Body of pancreas (tissue), 4 donors: ENCODE measurements around the gene FNDC3B.

Source experiments
- POLR2A ChIP-seq, 3 donors: fragments of 450-650 bp; IDR thresholded peaks; one replicate each; pipeline ENCODE4 v1.6.1; 2016; ENCODE audit warnings: antibody characterized with exemption in 3 of 3, mild to moderate bottlenecking in 2 of 3
- TF ChIP-seq, protein P1 (sequence below), 7 experiments: fragments of 450-650 bp in 4 of 7; fragments of 200-600 bp in 3 of 7; sonication (generic) in 3 of 7; IDR thresholded peaks; one replicate each; pipeline ENCODE4 v1.5.1; 2016 to 2019; ENCODE audit warnings: antibody characterized with exemption in 7 of 7

DNA sequence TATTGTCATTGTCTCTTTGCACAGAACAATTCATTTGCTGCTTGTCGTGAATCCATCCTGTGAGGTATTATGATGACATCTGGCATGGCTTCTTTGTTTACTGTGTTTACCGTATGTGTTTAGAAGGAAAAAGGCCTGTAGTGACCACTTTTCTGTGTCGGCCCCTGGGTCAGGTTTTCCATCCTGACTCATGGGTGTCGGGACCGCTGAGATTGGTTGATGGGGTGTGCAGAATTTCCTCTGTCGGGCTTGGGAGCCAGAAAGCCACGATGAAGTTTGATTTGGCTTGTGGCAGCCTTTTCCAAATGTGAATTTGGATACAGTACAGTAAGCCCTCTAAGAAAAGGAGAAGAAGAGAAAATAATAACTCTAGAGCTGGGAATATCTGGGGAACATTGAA is 113.5 kb downstream of the FNDC3B start:
- TF ChIP-seq, protein P1, sequence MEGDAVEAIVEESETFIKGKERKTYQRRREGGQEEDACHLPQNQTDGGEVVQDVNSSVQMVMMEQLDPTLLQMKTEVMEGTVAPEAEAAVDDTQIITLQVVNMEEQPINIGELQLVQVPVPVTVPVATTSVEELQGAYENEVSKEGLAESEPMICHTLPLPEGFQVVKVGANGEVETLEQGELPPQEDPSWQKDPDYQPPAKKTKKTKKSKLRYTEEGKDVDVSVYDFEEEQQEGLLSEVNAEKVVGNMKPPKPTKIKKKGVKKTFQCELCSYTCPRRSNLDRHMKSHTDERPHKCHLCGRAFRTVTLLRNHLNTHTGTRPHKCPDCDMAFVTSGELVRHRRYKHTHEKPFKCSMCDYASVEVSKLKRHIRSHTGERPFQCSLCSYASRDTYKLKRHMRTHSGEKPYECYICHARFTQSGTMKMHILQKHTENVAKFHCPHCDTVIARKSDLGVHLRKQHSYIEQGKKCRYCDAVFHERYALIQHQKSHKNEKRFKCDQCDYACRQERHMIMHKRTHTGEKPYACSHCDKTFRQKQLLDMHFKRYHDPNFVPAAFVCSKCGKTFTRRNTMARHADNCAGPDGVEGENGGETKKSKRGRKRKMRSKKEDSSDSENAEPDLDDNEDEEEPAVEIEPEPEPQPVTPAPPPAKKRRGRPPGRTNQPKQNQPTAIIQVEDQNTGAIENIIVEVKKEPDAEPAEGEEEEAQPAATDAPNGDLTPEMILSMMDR (IDR thresholded peaks at IDR 0.05), result no peak
- no peak for TF ChIP-seq POLR2A (IDR thresholded peaks at IDR 0.05)
